B cell (primary cell): ENCODE results near the gene IL13RA2.

ENCODE experiments used
- EZH2 ChIP-seq: IDR thresholded peaks from 2 replicates; pipeline ENCODE4 v1.6.1; 2012; ENCODE audit warnings: borderline replicate concordance, low read depth, mild to moderate bottlenecking, moderate library complexity, low read length; ENCODE audit not compliant: insufficient read depth, poor library complexity, severe bottlenecking
- TF ChIP-seq, protein P1 (sequence below): fragments of 200-600 bp; IDR thresholded peaks from one replicate; pipeline ENCODE4 v1.8.0; 2022; ENCODE audit warnings: antibody characterized with exemption, mild to moderate bottlenecking

DNA sequence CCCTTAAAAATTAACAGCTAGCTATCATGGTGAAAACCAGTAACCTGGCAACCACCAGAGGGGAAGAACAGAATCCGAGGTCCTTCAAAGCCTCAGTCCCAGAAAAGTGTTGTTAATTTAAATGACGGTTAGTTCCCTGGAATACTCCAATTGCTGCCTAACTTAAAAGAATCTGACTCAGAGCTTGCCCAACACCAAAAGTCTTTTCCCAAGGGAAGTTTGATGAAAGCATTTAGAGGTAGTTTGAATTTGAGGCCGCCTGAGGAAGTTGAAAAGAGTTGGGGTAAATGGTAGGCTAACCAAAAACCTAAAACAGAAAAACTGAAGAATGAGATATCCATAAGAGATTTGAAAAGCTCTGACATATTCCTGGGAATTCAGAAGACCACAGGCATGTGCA is 46.6 kb downstream of the IL13RA2 start:
- TF ChIP-seq, protein P1, sequence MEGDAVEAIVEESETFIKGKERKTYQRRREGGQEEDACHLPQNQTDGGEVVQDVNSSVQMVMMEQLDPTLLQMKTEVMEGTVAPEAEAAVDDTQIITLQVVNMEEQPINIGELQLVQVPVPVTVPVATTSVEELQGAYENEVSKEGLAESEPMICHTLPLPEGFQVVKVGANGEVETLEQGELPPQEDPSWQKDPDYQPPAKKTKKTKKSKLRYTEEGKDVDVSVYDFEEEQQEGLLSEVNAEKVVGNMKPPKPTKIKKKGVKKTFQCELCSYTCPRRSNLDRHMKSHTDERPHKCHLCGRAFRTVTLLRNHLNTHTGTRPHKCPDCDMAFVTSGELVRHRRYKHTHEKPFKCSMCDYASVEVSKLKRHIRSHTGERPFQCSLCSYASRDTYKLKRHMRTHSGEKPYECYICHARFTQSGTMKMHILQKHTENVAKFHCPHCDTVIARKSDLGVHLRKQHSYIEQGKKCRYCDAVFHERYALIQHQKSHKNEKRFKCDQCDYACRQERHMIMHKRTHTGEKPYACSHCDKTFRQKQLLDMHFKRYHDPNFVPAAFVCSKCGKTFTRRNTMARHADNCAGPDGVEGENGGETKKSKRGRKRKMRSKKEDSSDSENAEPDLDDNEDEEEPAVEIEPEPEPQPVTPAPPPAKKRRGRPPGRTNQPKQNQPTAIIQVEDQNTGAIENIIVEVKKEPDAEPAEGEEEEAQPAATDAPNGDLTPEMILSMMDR, result no peak
- TF ChIP-seq EZH2, result no peak
